H9 (cell line): ENCODE data around the gene RHBDD1. TPM values are rescaled to one million over a fixed set of nuclear protein-coding genes. Genes with fewer than 3 reads are reported as not detected.

Source experiments
- DNase-seq: peaks from one replicate; pipeline ENCODE4 v3.0.0-alpha.2; 2017
- H2AFZ ChIP-seq: one replicate; pipeline ENCODE4 v1.6.1; 2013; ENCODE audit warnings: mild to moderate bottlenecking, low read length, control low read depth, moderate library complexity
- H2AK5ac ChIP-seq: 2 replicates; pipeline ENCODE4 v1.6.1; 2013; ENCODE audit warnings: low read length, control low read depth, mixed read lengths; ENCODE audit not compliant: insufficient read length
- H2BK120ac ChIP-seq: one replicate; pipeline ENCODE4 v1.6.1; 2013; ENCODE audit warnings: low read depth, mild to moderate bottlenecking, low read length, control low read depth, inconsistent platforms; ENCODE audit not compliant: poor library complexity, severe bottlenecking
- H2BK12ac ChIP-seq: 2 replicates; pipeline ENCODE4 v1.6.1; 2013; ENCODE audit warnings: low read length, control low read depth, mixed read lengths, low read depth; ENCODE audit not compliant: insufficient read length
- H2BK15ac ChIP-seq: 2 replicates; pipeline ENCODE4 v1.6.1; 2013; ENCODE audit warnings: low read depth, low read length, control low read depth
- H2BK20ac ChIP-seq: one replicate; pipeline ENCODE4 v1.6.1; 2013; ENCODE audit warnings: low read depth, mild to moderate bottlenecking, low read length, control low read depth, inconsistent platforms; ENCODE audit not compliant: poor library complexity, severe bottlenecking
- H2BK5ac ChIP-seq: 2 replicates; pipeline ENCODE4 v1.6.1; 2013; ENCODE audit warnings: low read length, control low read depth, mixed read lengths; ENCODE audit not compliant: insufficient read length
- H3K14ac ChIP-seq: 2 replicates; pipeline ENCODE4 v1.6.1; 2013; ENCODE audit warnings: low read length, control low read depth; ENCODE audit not compliant: insufficient read depth
- H3K18ac ChIP-seq: 2 replicates; pipeline ENCODE4 v1.6.1; 2013; ENCODE audit warnings: low read depth, mild to moderate bottlenecking, mixed read lengths, low read length, control low read depth; ENCODE audit not compliant: insufficient read length
- H3K23ac ChIP-seq: 2 replicates; pipeline ENCODE4 v1.6.1; 2013; ENCODE audit warnings: low read length, control low read depth, mixed read lengths, low read depth; ENCODE audit not compliant: insufficient read length
- H3K23me2 ChIP-seq: 2 replicates; pipeline ENCODE4 v1.6.1; 2013; ENCODE audit warnings: low read depth, mild to moderate bottlenecking, mixed read lengths, low read length, control low read depth; ENCODE audit not compliant: insufficient read length, poor library complexity, severe bottlenecking
- H3K27ac ChIP-seq: 2 replicates; pipeline ENCODE4 v1.5.1; 2013; ENCODE audit warnings: low read length, control low read depth, mixed read lengths, low read depth; ENCODE audit not compliant: insufficient read length
- H3K27me3 ChIP-seq: 2 replicates; pipeline ENCODE4 v1.6.1; 2013; ENCODE audit warnings: low read length, control low read depth, inconsistent platforms; ENCODE audit not compliant: insufficient read depth
- H3K4ac ChIP-seq: 2 replicates; pipeline ENCODE4 v1.6.1; 2013; ENCODE audit warnings: low read depth, mild to moderate bottlenecking, control low read depth, inconsistent platforms, low read length, moderate library complexity
- H3K4me1 ChIP-seq: 2 replicates; pipeline ENCODE4 v1.6.1; 2013; ENCODE audit warnings: low read length, control low read depth, inconsistent platforms; ENCODE audit not compliant: insufficient read depth
- H3K4me2 ChIP-seq: 2 replicates; pipeline ENCODE4 v1.6.1; 2013; ENCODE audit warnings: low read length, control low read depth, mixed read lengths; ENCODE audit not compliant: insufficient read length, insufficient read depth
- H3K56ac ChIP-seq: 2 replicates; pipeline ENCODE4 v1.6.1; 2013; ENCODE audit warnings: low read depth, mild to moderate bottlenecking, mixed read lengths, low read length, control low read depth; ENCODE audit not compliant: insufficient read length
- H3K79me1 ChIP-seq: 2 replicates; pipeline ENCODE4 v1.6.1; 2013; ENCODE audit warnings: low read depth, mild to moderate bottlenecking, moderate library complexity, low read length, control low read depth, inconsistent platforms; ENCODE audit not compliant: insufficient read depth, poor library complexity, severe bottlenecking
- H3K79me2 ChIP-seq: 2 replicates; pipeline ENCODE4 v1.6.1; 2013; ENCODE audit warnings: low read length, control low read depth, inconsistent platforms; ENCODE audit not compliant: insufficient read depth
- H3K9ac ChIP-seq: 2 replicates; pipeline ENCODE4 v1.6.1; 2013; ENCODE audit warnings: low read length, control low read depth, mixed read lengths; ENCODE audit not compliant: insufficient read length; ENCODE audit errors: extremely low read depth
- H3K9me3 ChIP-seq: one replicate; pipeline ENCODE4 v1.6.1; 2013; ENCODE audit warnings: low read depth, low read length, inconsistent platforms; ENCODE audit not compliant: control insufficient read depth
- H3T11ph ChIP-seq: one replicate; pipeline ENCODE4 v1.6.1; 2013; ENCODE audit warnings: mild to moderate bottlenecking, low read length, control low read depth, inconsistent platforms
- H4K20me1 ChIP-seq: one replicate; pipeline ENCODE4 v1.6.1; 2013; ENCODE audit not compliant: control insufficient read depth, insufficient read length, insufficient read depth
- H4K5ac ChIP-seq: 2 replicates; pipeline ENCODE4 v1.6.1; 2013; ENCODE audit warnings: low read depth, mild to moderate bottlenecking, mixed read lengths, low read length, control low read depth; ENCODE audit not compliant: insufficient read length
- H4K8ac ChIP-seq: replicated peaks from 2 replicates; pipeline ENCODE4 v1.6.1; 2013; ENCODE audit warnings: low read length, control low read depth, mixed read lengths, low read depth; ENCODE audit not compliant: insufficient read length
- H4K91ac ChIP-seq: 2 replicates; pipeline ENCODE4 v1.6.1; 2013; ENCODE audit warnings: low read depth, mild to moderate bottlenecking, moderate library complexity, mixed read lengths, low read length, control low read depth; ENCODE audit not compliant: insufficient read length
- H3K27ac Mint-ChIP-seq, 3 experiments: 2 replicates in 2 of 3; 3 replicates in 1 of 3; pipeline ENCODE4 v1.8.0; 2020 to 2021; ENCODE audit warnings: mixed read lengths in 3 of 3, mild to moderate bottlenecking in 1 of 3, moderate library complexity in 1 of 3
- H3K27me3 Mint-ChIP-seq: 2 replicates; pipeline ENCODE4 v1.8.0; 2021; ENCODE audit warnings: low read depth, mild to moderate bottlenecking, moderate library complexity, mixed read lengths
- H3K36me3 Mint-ChIP-seq, 3 experiments: 2 replicates in 2 of 3; 3 replicates in 1 of 3; pipeline ENCODE4 v1.8.0; 2020 to 2021; ENCODE audit warnings: low read depth in 3 of 3, mixed read lengths in 3 of 3; ENCODE audit not compliant: insufficient read depth in 1 of 3
- H3K4me1 Mint-ChIP-seq, 2 experiments: 2 replicates each; pipeline ENCODE4 v1.8.0; 2020; ENCODE audit warnings: mixed read lengths in 2 of 2
- H3K4me3 Mint-ChIP-seq, 2 experiments: 2 replicates in 1 of 2; 3 replicates in 1 of 2; pipeline ENCODE4 v1.8.0; 2020 to 2021; ENCODE audit warnings: mild to moderate bottlenecking in 2 of 2, mixed read lengths in 2 of 2, moderate library complexity in 1 of 2
- H3K9me3 Mint-ChIP-seq, 2 experiments: 2 replicates in 1 of 2; 3 replicates in 1 of 2; pipeline ENCODE4 v1.8.0; 2020; ENCODE audit warnings: mild to moderate bottlenecking in 2 of 2, mixed read lengths in 2 of 2, moderate library complexity in 1 of 2
- CTCF ChIP-seq: fragments of 200-600 bp; sonication (generic); conservative IDR thresholded peaks from 3 replicates; pipeline ENCODE4 v1.8.0; 2021; ENCODE audit warnings: antibody characterized with exemption, mild to moderate bottlenecking
- WGBS: extraction: QIAGEN DNeasy Blood & Tissue Kit; methylation state at CpG from one replicate; pipeline ENCODE4 v1.1.7; 2013; ENCODE audit warnings: missing lambda C conversion rate, low lambda C conversion rate, mixed read lengths; ENCODE audit not compliant: insufficient read length; ENCODE audit errors: extremely low coverage; 5-methylcytosine and 5-hydroxymethylcytosine counted together
- total RNA-seq: library from RNA; stranded (reverse); gene quantifications from 2 replicates; pipeline ENCODE4 v1.2.1, GENCODE V29; 2021

RHBDD1 gene
- total RNA-seq, 1 experiment from 2014 or later: 24.9 TPM

- no peak overlapping the region for H4K8ac ChIP-seq
- TF ChIP-seq CTCF: no peak
- H3T11ph ChIP-seq: no peak overlapping the region
Observed at GRCh38 chr2:227013330-227013729, 177.5 kb downstream of the RHBDD1 start.

More at GRCh38 chr2:227013330-227013729, 177.5 kb downstream of the RHBDD1 start:
- Histone ChIP-seq H3K23me2 (no peaks in the 10 kb centered on the region), H2BK5ac (no peak overlapping the region), H3K56ac (no peak overlapping the region), H3K23ac (no peak overlapping the region), H2BK120ac (no peak overlapping the region), H3K79me1 (no peaks in the 10 kb centered on the region), H4K91ac (no peak overlapping the region), H3K27ac (no peak overlapping the region), H3K79me2 (no peaks in the 10 kb centered on the region), H2AK5ac (no peak overlapping the region), H3K4ac (no peak overlapping the region), H2BK20ac (no peak overlapping the region), H2BK12ac (no peak overlapping the region), H3K27me3 (no peaks in the 10 kb centered on the region), H3K9me3 (no peaks in the 10 kb centered on the region), H3K9ac (no peak overlapping the region), H3K4me1 (no peaks in the 10 kb centered on the region), H3K18ac (no peak overlapping the region), H4K20me1 (no peaks in the 10 kb centered on the region), H2AFZ (no peak overlapping the region), H4K5ac (no peak overlapping the region), H3K14ac (no peak overlapping the region; the same call in 1 of the 2 replicates), H2BK15ac (no peak overlapping the region), H3K4me2 (no peak overlapping the region)
- H3K4me3 Mint-ChIP-seq: no peak overlapping the region
- no CpG with 5 or more reads among the region's 9 CpGs for WGBS
- peaks cover 0 to 2% (median 0%) of the 10 kb centered on the region in 3 experiments; a peak in 2 of 7 replicates for H3K36me3 Mint-ChIP-seq
- no peaks in the 10 kb centered on the region for H3K27me3 Mint-ChIP-seq
- no peak for DNase-seq
- H3K27ac Mint-ChIP-seq: no peak overlapping the region; a peak in 1 of 7 replicates
- H3K4me1 Mint-ChIP-seq: 0 out of 4 replicates have a peak, but pooled peaks cover 0 to 3% of the 10 kb centered on the region in 2 experiments
- no peaks in the 10 kb centered on the region; a peak in 1 of 5 replicates for H3K9me3 Mint-ChIP-seq
